ENCODE results near the gene GPC4. TPM values are rescaled to one million over a fixed set of nuclear protein-coding genes. Genes with fewer than 3 reads are reported as not detected.
A peak's percentile ranks its signal among the peaks of the same experiment; 100 is the strongest.

The GPC4 gene
- total and polyA plus RNA-seq, 2 experiments from 2014 or later = 124 to 183 TPM

DNA sequence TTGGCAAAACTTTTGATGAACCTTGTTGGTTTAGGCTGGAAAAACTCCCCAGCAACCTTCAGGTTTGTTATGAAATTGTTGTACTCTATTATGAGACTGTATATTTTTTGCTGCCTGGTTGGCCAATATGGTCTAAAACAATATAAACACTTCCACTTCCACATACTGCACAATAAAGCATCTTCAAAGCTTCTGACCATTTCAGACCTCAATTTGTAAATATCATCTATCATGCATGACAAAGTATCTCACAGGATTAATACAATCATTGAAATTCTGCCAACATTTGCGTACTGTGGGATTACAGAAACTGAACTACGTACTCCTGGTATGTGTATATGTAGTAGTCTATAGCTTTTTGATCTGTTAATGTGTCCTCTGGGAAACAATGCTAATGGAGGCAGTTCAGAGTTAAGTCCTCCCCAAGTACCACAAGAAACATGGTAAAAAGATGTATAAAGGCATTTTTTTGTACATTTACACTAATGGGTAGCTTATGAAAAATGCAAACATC lies 40.4 kb downstream of the GPC4 start:
- H3K4me1 ChIP-seq (ENCODE audit: insufficient read depth) = peaks cover 51% of the 10 kb centered on the region
- H3K4me3 ChIP-seq = no peak overlapping the region
- 0 out of 2 replicates have a peak, but pooled peaks cover 2% of the 10 kb centered on the region for H3F3A ChIP-seq (replicated peaks; ENCODE audit: low read depth)
- H2AFZ ChIP-seq = no peak overlapping the region
- no peak overlapping the region for H3K27ac ChIP-seq (ENCODE audit: low read depth)
- no peak overlapping the region for H3K27ac Mint-ChIP-seq
- peaks cover 14% of the 10 kb centered on the region for H3K27me3 Mint-ChIP-seq (ENCODE audit: insufficient read depth, low read depth, poor library complexity)
- peaks cover 76% of the 10 kb centered on the region for H3K4me1 Mint-ChIP-seq
- TF ChIP-seq, protein P1, sequence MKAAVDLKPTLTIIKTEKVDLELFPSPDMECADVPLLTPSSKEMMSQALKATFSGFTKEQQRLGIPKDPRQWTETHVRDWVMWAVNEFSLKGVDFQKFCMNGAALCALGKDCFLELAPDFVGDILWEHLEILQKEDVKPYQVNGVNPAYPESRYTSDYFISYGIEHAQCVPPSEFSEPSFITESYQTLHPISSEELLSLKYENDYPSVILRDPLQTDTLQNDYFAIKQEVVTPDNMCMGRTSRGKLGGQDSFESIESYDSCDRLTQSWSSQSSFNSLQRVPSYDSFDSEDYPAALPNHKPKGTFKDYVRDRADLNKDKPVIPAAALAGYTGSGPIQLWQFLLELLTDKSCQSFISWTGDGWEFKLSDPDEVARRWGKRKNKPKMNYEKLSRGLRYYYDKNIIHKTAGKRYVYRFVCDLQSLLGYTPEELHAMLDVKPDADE (IDR thresholded peaks at IDR 0.05) = no peak
- TF ChIP-seq STAT1 (IDR thresholded peaks at IDR 0.05; ENCODE audit: unreplicated experiment) (no peak), CREB1 (CRISPR knock-in tag; IDR thresholded peaks at IDR 0.05; ENCODE audit: low read depth) (no peak), ZNF331 (CRISPR knock-in tag; IDR thresholded peaks at IDR 0.05; ENCODE audit: low read depth) (no peak)
- TF ChIP-seq, protein P2, sequence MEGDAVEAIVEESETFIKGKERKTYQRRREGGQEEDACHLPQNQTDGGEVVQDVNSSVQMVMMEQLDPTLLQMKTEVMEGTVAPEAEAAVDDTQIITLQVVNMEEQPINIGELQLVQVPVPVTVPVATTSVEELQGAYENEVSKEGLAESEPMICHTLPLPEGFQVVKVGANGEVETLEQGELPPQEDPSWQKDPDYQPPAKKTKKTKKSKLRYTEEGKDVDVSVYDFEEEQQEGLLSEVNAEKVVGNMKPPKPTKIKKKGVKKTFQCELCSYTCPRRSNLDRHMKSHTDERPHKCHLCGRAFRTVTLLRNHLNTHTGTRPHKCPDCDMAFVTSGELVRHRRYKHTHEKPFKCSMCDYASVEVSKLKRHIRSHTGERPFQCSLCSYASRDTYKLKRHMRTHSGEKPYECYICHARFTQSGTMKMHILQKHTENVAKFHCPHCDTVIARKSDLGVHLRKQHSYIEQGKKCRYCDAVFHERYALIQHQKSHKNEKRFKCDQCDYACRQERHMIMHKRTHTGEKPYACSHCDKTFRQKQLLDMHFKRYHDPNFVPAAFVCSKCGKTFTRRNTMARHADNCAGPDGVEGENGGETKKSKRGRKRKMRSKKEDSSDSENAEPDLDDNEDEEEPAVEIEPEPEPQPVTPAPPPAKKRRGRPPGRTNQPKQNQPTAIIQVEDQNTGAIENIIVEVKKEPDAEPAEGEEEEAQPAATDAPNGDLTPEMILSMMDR (conservative IDR thresholded peaks at IDR 0.05; ENCODE audit: low read depth in 2 of 2) = no peak
- H3K9me2 ChIP-seq (ENCODE audit: insufficient read depth) = no peaks in the 10 kb centered on the region
- H3K36me3 Mint-ChIP-seq (ENCODE audit: low read depth) = peaks cover 3% of the 10 kb centered on the region; the same call in 2 of the 3 replicates
- H3K36me3 ChIP-seq (ENCODE audit: insufficient read depth) = no peaks in the 10 kb centered on the region
- no peak overlapping the region for H3K4me3 Mint-ChIP-seq
- H4K20me1 ChIP-seq (replicated peaks; ENCODE audit: insufficient read depth) = peaks cover 45% of the 10 kb centered on the region
- ATAC-seq (no peak), DNase-seq (ENCODE audit: low spot score) (no peak)
- H3K27me3 ChIP-seq (ENCODE audit: insufficient read depth) = no peaks in the 10 kb centered on the region
- peaks cover 100% of the 10 kb centered on the region for H3K79me2 ChIP-seq (replicated peaks; ENCODE audit: insufficient read depth)
- no peak overlapping the region for H3K4me2 ChIP-seq
- H3K9me3 Mint-ChIP-seq = no peaks in the 10 kb centered on the region

GRCh38 chrX:133373386-133374079 lies 41.8 kb downstream of the GPC4 start:
- H3K4me1 Mint-ChIP-seq = peaks cover 74% of the 10 kb centered on the region
- peaks cover 60% of the 10 kb centered on the region for H3K4me1 ChIP-seq (ENCODE audit: insufficient read depth)
- peaks cover under 1% of the 10 kb centered on the region; the same call in 2 of the 3 replicates for H3K36me3 Mint-ChIP-seq (ENCODE audit: low read depth)
- peaks cover 39% of the 10 kb centered on the region for H4K20me1 ChIP-seq (replicated peaks; ENCODE audit: insufficient read depth)
- H3K9me3 Mint-ChIP-seq = no peaks in the 10 kb centered on the region
- H3K9me2 ChIP-seq (ENCODE audit: insufficient read depth) = no peaks in the 10 kb centered on the region
- no peak overlapping the region for H3K4me3 ChIP-seq
- no peaks in the 10 kb centered on the region for H3K36me3 ChIP-seq (ENCODE audit: insufficient read depth)
- H3K27ac ChIP-seq (ENCODE audit: low read depth) = peak overlapping the region; percentile 70; the same call in 1 of the 2 replicates
- H3K27me3 ChIP-seq (ENCODE audit: insufficient read depth) = no peaks in the 10 kb centered on the region
- H3K4me3 Mint-ChIP-seq = no peak overlapping the region
- H3K27me3 Mint-ChIP-seq (ENCODE audit: insufficient read depth, low read depth, poor library complexity) = peaks cover 12% of the 10 kb centered on the region
- ATAC-seq (no peak), DNase-seq (ENCODE audit: low spot score) (no peak)
- 0 out of 2 replicates have a peak, but pooled peaks cover 2% of the 10 kb centered on the region for H3F3A ChIP-seq (replicated peaks; ENCODE audit: low read depth)
- no peak overlapping the region for H2AFZ ChIP-seq
- H3K27ac Mint-ChIP-seq = no peak overlapping the region; the same call in 1 of the 2 replicates
- peaks cover 100% of the 10 kb centered on the region for H3K79me2 ChIP-seq (replicated peaks; ENCODE audit: insufficient read depth)
- H3K4me2 ChIP-seq = no peak overlapping the region
- no peak for TF ChIP-seq JUNB (IDR thresholded peaks at IDR 0.05; ENCODE audit: unreplicated experiment)
- TF ChIP-seq, protein P1 (IDR thresholded peaks at IDR 0.05) = no peak
- TF ChIP-seq ZNF331 (CRISPR knock-in tag; IDR thresholded peaks at IDR 0.05; ENCODE audit: low read depth) = no peak
- TF ChIP-seq POLR2AphosphoS5 (IDR thresholded peaks at IDR 0.05; ENCODE audit: low read depth) = no peak
- TF ChIP-seq EZH2 (IDR thresholded peaks at IDR 0.05; ENCODE audit: low read depth, unreplicated experiment) = no peak
- TF ChIP-seq EZH2phosphoT487 (IDR thresholded peaks at IDR 0.05; ENCODE audit: unreplicated experiment) = no peak
- no peak for TF ChIP-seq REST (IDR thresholded peaks at IDR 0.05; ENCODE audit: unreplicated experiment)
- TF ChIP-seq NANOG (IDR thresholded peaks at IDR 0.05; ENCODE audit: borderline replicate concordance) = no peak
- no peak for TF ChIP-seq STAT1 (IDR thresholded peaks at IDR 0.05; ENCODE audit: unreplicated experiment)

Data from GM23338 (cell line).